Measurements from ENCODE around the gene ACSM3. TPM values are rescaled to one million over a fixed set of nuclear protein-coding genes. Genes with fewer than 3 reads are reported as not detected.

ACSM3 gene
- total and polyA plus RNA-seq, 2 experiments from 2014 or later, result 5.7 to 8.7 TPM

GRCh38 chr16:20814784-20815183 lies 51.0 kb downstream of the ACSM3 start:
- H3K4me1 Mint-ChIP-seq, result no peaks in the 10 kb centered on the region
- Histone ChIP-seq H3K4me2 (no peak overlapping the region), H4K20me1 (replicated peaks; ENCODE audit: insufficient read depth) (peaks cover 4% of the 10 kb centered on the region; the same call in 1 of the 2 replicates), H3K79me2 (replicated peaks; ENCODE audit: insufficient read depth) (no peaks in the 10 kb centered on the region), H3K36me3 (ENCODE audit: insufficient read depth) (0 out of 2 replicates have a peak, but pooled peaks cover 1% of the 10 kb centered on the region), H2AFZ (no peak overlapping the region), H3K27ac (ENCODE audit: low read depth) (no peak overlapping the region), H3K4me1 (ENCODE audit: insufficient read depth) (no peaks in the 10 kb centered on the region), H3K4me3 (no peak overlapping the region), H3F3A (replicated peaks; ENCODE audit: low read depth) (no peaks in the 10 kb centered on the region), H3K9me2 (ENCODE audit: insufficient read depth) (no peaks in the 10 kb centered on the region), H3K27me3 (ENCODE audit: insufficient read depth) (no peaks in the 10 kb centered on the region)
- H3K4me3 Mint-ChIP-seq, result no peak overlapping the region
- DNase-seq (ENCODE audit: low spot score), result no peak
- TF ChIP-seq ZNF331 (CRISPR knock-in tag; IDR thresholded peaks at IDR 0.05; ENCODE audit: low read depth), result no peak
- no peak for TF ChIP-seq NANOG (IDR thresholded peaks at IDR 0.05; ENCODE audit: borderline replicate concordance)
- TF ChIP-seq ETS1 (IDR thresholded peaks at IDR 0.05), result no peak
- TF ChIP-seq ZNF462 (CRISPR knock-in tag; IDR thresholded peaks at IDR 0.05), result no peak
- no peak for TF ChIP-seq CREB1 (CRISPR knock-in tag; IDR thresholded peaks at IDR 0.05; ENCODE audit: low read depth)
- no peak for TF ChIP-seq ZNF114 (CRISPR knock-in tag; IDR thresholded peaks at IDR 0.05)
- TF ChIP-seq REST (IDR thresholded peaks at IDR 0.05; ENCODE audit: unreplicated experiment), result no peak
- no peak for TF ChIP-seq JUNB (IDR thresholded peaks at IDR 0.05; ENCODE audit: unreplicated experiment)
- TF ChIP-seq POLR2AphosphoS5 (IDR thresholded peaks at IDR 0.05; ENCODE audit: low read depth), result no peak
- no peak for TF ChIP-seq STAT1 (IDR thresholded peaks at IDR 0.05; ENCODE audit: unreplicated experiment)
- TF ChIP-seq EZH2phosphoT487 (IDR thresholded peaks at IDR 0.05; ENCODE audit: unreplicated experiment), result no peak
- no peak for TF ChIP-seq EZH2 (IDR thresholded peaks at IDR 0.05; ENCODE audit: low read depth, unreplicated experiment)
- peaks cover 2% of the 10 kb centered on the region for H3K27me3 Mint-ChIP-seq (ENCODE audit: insufficient read depth, low read depth, poor library complexity)
- no peaks in the 10 kb centered on the region; the same call in 1 of the 3 replicates for H3K9me3 Mint-ChIP-seq
- H3K36me3 Mint-ChIP-seq (ENCODE audit: low read depth), result peaks cover 11% of the 10 kb centered on the region; the same call in 2 of the 3 replicates
- H3K27ac Mint-ChIP-seq, result no peak overlapping the region
- ATAC-seq, result no peak
